Lower lobe of right lung (tissue), 2 donors: ENCODE data around the gene TNIP2. TPM values are rescaled to one million over a fixed set of nuclear protein-coding genes. Genes with fewer than 3 reads are reported as not detected.
"Not testable (repeated sequence)": the region's sequence is repeated elsewhere in the genome, so short reads cannot be mapped to it uniquely, and the experiment has no call there.

Experiments used
- ATAC-seq, 2 donors: fragments of 200-7000 bp; cut with Tn5 transposase; one replicate each; pipeline ENCODE4 v1.9.1; 2020 to 2022; ENCODE audit warnings: mild to moderate bottlenecking in 2 of 2, moderate library complexity in 2 of 2
- DNase-seq: peaks from one replicate; pipeline ENCODE4 v3.0.0-alpha.2; 2020
- H3K27ac ChIP-seq: fragments of 200-600 bp; one replicate; pipeline ENCODE4 v1.8.0; 2022
- H3K27me3 ChIP-seq: fragments of 200-600 bp; one replicate; pipeline ENCODE4 v1.8.0; 2022; ENCODE audit warnings: low read depth
- H3K36me3 ChIP-seq: fragments of 200-600 bp; one replicate; pipeline ENCODE4 v1.8.0; 2022; ENCODE audit warnings: mild to moderate bottlenecking
- H3K4me1 ChIP-seq: fragments of 200-600 bp; one replicate; pipeline ENCODE4 v1.8.0; 2022
- H3K4me3 ChIP-seq: fragments of 200-600 bp; one replicate; pipeline ENCODE4 v1.8.0; 2022; ENCODE audit warnings: mild to moderate bottlenecking
- H3K9me3 ChIP-seq: fragments of 200-600 bp; one replicate; pipeline ENCODE4 v1.8.0; 2022
- intact Hi-C: fragments of 100-400 bp; cut with DNase I; formaldehyde crosslinking; loops from one replicate; pipeline ENCODE4 v1.11.0; 2022
- total RNA-seq: library from RNA; stranded (reverse); fragmentation: NEBNext Ultra II Directional; extraction: Animal tissue kit (Norgen Biotek cat#: 25700); gene quantifications from one replicate; pipeline ENCODE4 v1.2.1, GENCODE V29; 2021
- TF ChIP-seq, protein P1 (sequence below): fragments of 200-600 bp; IDR thresholded peaks from one replicate; pipeline ENCODE4 v1.8.0; 2022; ENCODE audit warnings: antibody characterized with exemption, mild to moderate bottlenecking
- donor health status: DM: no; HTN: yes; CAD: no; lungs with severe emphysema.

The TNIP2 gene
- total RNA-seq, 1 donor from 2014 or later = 36.7 TPM

DNA sequence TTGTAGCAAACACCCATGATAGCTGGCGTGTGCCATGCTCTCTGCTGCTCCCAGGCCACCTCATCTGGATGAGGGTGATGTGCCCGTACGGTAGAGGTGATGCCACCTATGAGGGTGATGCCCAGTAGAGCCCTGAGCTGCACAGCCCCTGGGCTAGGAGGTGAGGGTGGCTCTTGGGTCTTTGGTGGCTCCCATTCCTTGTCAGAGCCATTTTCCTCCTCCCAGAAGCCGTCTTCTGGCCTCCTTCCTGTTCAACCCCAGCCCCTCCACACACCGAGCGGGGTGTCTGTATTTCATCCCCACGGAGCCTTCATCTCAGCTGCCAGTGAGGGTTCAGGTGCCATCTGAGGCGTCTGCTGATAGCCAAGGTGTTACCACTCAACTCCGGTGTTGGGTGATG is 12.0 kb upstream of the TNIP2 start:
- ATAC-seq = no peak
- H3K27me3 ChIP-seq = no peaks in the 10 kb centered on the region
- no peaks in the 10 kb centered on the region for H3K36me3 ChIP-seq
- H3K4me1 ChIP-seq = peaks cover 22% of the 10 kb centered on the region
- no peak overlapping the region for H3K4me3 ChIP-seq
- peak; percentile 21 for DNase-seq
- TF ChIP-seq, protein P1, sequence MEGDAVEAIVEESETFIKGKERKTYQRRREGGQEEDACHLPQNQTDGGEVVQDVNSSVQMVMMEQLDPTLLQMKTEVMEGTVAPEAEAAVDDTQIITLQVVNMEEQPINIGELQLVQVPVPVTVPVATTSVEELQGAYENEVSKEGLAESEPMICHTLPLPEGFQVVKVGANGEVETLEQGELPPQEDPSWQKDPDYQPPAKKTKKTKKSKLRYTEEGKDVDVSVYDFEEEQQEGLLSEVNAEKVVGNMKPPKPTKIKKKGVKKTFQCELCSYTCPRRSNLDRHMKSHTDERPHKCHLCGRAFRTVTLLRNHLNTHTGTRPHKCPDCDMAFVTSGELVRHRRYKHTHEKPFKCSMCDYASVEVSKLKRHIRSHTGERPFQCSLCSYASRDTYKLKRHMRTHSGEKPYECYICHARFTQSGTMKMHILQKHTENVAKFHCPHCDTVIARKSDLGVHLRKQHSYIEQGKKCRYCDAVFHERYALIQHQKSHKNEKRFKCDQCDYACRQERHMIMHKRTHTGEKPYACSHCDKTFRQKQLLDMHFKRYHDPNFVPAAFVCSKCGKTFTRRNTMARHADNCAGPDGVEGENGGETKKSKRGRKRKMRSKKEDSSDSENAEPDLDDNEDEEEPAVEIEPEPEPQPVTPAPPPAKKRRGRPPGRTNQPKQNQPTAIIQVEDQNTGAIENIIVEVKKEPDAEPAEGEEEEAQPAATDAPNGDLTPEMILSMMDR = no peak
- no peaks in the 10 kb centered on the region for H3K9me3 ChIP-seq
- intact Hi-C loops = no loop called here
- no peak overlapping the region for H3K27ac ChIP-seq

DNA sequence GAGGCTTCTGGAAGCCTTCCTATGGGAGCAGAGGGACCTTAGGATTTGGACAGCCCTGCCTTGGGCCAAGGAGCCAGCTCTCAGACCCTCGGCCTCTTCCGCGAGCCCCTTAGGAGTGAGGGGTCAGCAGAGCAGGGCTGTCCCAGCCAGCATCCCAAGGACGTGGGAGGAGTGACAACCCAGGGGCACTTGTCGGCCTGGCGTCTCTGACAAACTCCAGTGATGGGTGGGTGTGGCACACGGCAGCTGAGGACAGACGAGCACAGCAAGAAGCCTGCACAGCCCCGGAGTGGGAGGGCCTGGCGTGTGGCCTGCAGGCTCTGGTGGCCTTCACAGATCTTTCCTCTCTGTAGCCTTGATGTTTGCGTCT is 11.6 kb upstream of the TNIP2 start:
- Histone ChIP-seq H3K27ac (no peak overlapping the region), H3K9me3 (no peaks in the 10 kb centered on the region), H3K4me3 (no peak overlapping the region), H3K4me1 (peaks cover 22% of the 10 kb centered on the region), H3K36me3 (no peaks in the 10 kb centered on the region), H3K27me3 (no peaks in the 10 kb centered on the region)
- no peak for ATAC-seq
- intact Hi-C loops = no loop called here
- DNase-seq = peak; percentile 44
- TF ChIP-seq, protein P1 = no peak

DNA sequence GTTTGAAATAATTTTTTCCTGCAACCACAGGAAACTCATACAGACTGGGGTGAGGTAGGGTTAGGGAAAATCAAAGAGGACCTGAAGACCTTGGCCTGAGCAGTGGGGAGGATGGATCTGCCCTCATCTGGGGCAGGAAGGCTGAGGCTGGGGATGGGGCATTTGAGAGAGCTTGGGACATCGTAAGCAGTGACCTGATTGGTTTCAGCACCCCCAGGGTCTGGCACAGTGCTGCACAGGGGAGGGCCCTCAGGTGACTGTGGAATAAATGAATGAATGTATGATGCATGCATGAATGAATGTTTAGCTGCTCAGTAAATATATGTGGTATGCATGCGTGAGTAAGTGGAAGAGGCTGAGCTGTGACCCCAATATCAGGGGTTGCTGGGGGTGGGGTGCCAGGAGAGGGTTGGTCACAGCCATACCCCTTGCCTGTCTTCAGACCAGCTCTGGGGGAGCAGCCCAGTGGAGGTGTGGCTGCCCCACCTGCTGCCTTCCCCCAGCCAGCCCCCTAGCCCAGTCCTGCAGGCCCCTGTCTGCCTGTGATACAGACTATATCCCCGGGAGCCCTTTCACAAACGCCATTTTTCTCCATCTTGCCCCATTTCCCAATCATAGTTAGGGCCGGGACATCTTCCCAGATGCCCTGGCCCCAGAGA is 11.0 kb upstream of the TNIP2 start:
- intact Hi-C loops = no loop called here

DNA sequence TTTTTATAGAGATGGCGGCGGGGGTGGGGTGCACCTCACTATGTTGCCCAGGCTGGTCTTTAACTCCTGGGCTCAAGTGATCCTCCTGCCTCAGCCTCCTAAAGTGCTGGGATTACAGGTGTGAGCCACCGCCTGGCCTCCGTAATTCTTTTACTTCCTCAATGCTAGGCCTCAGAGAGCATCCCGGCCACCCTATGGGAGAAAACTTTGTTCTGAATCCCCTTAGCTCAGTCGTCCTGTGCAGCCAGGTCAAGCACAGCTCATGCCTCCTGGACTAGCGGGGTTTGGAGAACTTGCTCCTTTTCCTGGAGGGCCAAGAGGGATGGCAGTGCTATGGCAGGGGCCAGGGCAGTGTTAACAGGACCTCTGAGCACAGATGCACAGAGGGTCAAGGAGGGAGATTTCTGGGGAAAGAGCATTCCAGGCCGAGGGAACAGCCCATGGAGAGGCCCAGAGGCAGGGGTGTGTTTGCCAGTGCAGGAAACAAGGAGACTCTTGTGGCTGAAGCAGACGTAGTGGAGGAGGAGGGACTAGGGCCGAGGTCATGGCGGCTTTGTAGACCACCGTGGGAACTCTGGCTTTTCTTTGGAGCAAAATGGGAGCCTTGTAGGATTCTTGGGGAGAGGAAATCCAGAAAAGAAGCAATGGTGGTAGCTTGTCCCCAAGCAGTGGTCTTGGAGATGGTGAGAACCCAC is 9.8 kb upstream of the TNIP2 start:
- H3K4me1 ChIP-seq = peaks cover 20% of the 10 kb centered on the region
- intact Hi-C loops = no loop called here
- no peak for ATAC-seq
- H3K27me3 ChIP-seq = no peaks in the 10 kb centered on the region
- TF ChIP-seq, protein P1 = no peak
- no peaks in the 10 kb centered on the region for H3K9me3 ChIP-seq
- H3K36me3 ChIP-seq = no peaks in the 10 kb centered on the region
- peak; percentile 7 for DNase-seq
- no peak overlapping the region for H3K27ac ChIP-seq
- H3K4me3 ChIP-seq = no peak overlapping the region

More for the DNA sequence above, 11.0 kb upstream of the TNIP2 start:
- no peak overlapping the region for H3K27ac ChIP-seq
- peaks cover 22% of the 10 kb centered on the region for H3K4me1 ChIP-seq
- ATAC-seq (no peak), DNase-seq (peak; percentile 19)
- TF ChIP-seq, protein P1 = no peak
- H3K9me3 ChIP-seq = no peaks in the 10 kb centered on the region
- no peak overlapping the region for H3K4me3 ChIP-seq
- no peaks in the 10 kb centered on the region for H3K27me3 ChIP-seq
- H3K36me3 ChIP-seq = no peaks in the 10 kb centered on the region

DNA sequence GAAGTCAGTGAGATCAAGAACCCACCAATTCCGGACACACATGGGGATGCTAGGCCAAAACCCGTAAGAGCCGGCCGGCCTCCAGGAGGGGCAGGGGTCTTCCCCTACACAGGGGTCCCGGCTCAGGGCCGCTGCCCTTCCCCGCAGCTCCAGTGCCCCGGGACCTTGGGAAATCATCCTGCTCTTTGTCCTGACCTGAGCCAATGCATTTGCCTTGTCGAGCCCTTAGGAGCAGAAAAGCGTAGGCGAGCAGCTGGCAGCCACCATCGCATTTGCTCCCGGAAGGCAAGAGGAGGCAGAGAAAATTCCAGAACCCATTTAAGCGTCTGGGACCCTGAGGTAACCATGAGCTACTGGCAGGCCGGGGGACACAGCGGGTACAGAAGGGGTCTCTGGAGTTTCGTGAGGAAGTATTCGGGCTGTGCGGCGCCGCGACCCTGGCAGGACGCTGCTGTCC is 7.4 kb upstream of the TNIP2 start:
- intact Hi-C loops = no loop called here
- H3K9me3 ChIP-seq = no peaks in the 10 kb centered on the region
- no peaks in the 10 kb centered on the region for H3K27me3 ChIP-seq
- H3K36me3 ChIP-seq = no peaks in the 10 kb centered on the region
- TF ChIP-seq, protein P1 = no peak
- H3K4me1 ChIP-seq = peaks cover 13% of the 10 kb centered on the region
- H3K4me3 ChIP-seq = peak overlapping the region; percentile 53
- ATAC-seq = peak in 1 of 2 donors; percentile 17
- H3K27ac ChIP-seq = peak overlapping the region; percentile 58
- peak; percentile 50 for DNase-seq

DNA sequence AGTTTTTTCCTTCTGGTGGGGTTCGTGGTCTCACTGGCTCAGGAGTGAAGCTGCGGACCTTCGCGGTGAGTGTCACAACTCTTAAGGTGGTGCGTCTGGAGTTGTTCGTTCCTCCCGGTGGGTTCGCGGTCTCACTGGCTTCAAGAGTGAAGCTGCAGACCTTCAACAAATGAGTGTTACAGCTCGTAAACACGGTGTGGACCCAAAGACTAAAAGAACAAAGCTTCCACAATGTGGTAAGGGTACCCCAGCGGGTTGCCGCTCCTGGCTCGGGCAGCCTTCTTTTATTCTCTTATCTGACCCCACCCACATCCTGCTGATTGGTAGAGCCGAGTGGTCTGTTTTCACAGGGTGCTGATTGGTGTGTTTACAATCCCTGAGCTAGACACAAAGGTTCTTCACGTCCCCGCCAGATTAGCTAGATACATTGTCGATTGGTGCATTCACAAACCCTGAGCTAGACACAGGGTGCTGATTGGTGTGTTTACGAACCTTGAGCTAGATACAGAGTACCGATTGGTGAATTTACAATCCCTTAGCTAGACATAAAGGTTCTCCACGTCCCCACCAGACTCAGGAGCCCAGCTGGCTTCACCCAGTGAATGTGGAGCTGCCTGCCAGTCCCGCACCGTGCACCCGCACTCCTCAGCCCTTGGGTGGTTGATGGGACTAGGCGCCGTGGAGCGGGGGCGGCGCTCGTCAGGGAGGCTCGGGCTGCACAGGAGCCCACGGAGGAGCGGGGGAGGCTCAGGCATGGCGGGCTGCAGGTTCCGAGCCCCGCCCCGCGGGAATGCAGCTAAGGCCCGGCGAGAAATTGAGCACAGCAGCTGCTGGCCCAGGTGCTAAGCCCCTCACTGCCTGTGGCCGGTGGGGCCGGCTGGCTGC is 6.6 kb upstream of the TNIP2 start:
- H3K4me3 ChIP-seq, H3K36me3 ChIP-seq, intact Hi-C loops, H3K9me3 ChIP-seq, H3K27ac ChIP-seq, H3K27me3 ChIP-seq, ATAC-seq: not testable (repeated sequence)
- peaks cover 13% of the 10 kb centered on the region for H3K4me1 ChIP-seq
- DNase-seq = peak; percentile 42
